GM12872 (cell line): ENCODE measurements around the gene STXBP5.

Source experiments
- TF ChIP-seq, protein P1 (sequence below): IDR thresholded peaks from 3 replicates; pipeline ENCODE4 v1.5.1; 2011; ENCODE audit warnings: low read depth, mild to moderate bottlenecking, low read length, moderate library complexity; ENCODE audit not compliant: insufficient read depth

STXBP5 gene

DNA sequence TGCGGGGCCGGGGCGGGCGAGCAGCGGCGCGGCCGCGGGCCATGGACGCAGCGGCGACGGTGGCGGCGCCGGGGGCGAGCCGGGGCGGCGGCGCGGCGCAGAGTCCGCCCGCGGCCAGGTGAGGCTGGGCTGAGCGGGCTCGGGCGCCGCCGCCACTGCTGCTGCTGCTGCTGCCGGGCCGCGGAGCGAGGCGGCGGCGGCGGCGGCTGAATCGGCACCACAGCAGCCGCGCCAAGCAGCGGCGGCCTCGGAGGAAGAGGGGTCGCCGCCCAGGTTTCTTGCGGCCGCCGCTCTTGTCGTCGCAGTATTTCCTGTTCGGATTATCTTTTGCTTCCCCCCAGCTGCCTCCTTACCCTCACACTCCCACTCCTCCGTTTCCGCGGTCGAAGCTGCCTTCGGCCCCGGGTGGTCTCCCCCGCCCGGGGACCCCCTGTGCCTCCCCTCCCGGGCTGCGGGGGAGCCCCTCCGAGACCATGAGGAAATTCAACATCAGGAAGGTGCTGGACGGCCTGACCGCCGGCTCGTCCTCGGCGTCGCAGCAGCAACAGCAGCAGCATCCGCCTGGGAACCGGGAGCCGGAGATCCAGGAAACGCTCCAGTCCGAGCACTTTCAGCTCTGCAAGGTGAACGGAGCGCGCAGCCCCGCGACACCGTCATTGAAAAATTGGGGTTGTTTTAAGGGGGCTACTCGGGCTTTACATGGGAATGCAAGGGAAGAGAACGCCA lies at the start of gene STXBP5:
Gene STXBP5, plus strand, starts transcription at position 358 of the 726 bp plus-strand sequence. Its CDS starts 116 bp downstream, at position 474.
- TF ChIP-seq, protein P1, sequence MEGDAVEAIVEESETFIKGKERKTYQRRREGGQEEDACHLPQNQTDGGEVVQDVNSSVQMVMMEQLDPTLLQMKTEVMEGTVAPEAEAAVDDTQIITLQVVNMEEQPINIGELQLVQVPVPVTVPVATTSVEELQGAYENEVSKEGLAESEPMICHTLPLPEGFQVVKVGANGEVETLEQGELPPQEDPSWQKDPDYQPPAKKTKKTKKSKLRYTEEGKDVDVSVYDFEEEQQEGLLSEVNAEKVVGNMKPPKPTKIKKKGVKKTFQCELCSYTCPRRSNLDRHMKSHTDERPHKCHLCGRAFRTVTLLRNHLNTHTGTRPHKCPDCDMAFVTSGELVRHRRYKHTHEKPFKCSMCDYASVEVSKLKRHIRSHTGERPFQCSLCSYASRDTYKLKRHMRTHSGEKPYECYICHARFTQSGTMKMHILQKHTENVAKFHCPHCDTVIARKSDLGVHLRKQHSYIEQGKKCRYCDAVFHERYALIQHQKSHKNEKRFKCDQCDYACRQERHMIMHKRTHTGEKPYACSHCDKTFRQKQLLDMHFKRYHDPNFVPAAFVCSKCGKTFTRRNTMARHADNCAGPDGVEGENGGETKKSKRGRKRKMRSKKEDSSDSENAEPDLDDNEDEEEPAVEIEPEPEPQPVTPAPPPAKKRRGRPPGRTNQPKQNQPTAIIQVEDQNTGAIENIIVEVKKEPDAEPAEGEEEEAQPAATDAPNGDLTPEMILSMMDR = no peak

DNA sequence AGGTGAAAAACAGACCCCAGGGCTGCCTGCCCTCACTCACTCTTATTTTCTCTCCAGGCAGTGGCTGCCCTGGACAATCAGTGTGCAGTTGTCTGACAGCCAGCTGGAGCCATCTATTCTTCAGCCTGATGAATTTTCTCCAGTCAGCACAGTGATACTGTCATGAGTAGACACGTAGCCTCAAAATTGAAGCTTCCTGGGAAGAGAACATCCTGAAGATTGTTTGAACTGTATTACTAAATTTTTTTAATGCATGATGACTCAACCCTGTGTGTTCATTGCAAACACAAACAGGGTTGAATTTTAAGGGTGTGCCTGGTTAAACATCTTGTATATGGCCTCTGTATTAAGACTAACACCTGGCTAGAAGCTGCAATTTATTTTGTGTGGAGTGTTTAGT lies 49.8 kb upstream of the STXBP5 start:
- TF ChIP-seq, protein P1 = no peak

DNA sequence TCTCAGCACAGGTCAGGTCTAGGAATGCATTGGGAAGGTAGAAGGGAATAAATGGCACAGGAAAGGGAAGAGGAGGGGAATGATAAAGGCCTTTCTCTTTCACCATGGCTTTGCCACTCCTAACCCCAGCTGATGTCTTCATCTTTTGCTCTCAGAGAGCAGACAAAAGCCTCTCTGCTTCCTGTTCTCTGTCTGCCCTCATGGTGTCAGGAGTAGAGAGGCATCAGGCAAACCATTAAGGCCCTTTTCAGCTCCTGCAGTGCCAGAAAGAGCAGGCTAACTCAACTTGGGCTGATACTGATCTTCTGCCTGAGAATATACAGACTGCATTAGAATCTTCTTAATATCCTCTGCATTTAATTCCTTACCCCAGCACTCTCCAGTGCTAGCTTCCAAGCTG lies 48.0 kb upstream of the STXBP5 start:
- TF ChIP-seq, protein P1 = no peak

DNA sequence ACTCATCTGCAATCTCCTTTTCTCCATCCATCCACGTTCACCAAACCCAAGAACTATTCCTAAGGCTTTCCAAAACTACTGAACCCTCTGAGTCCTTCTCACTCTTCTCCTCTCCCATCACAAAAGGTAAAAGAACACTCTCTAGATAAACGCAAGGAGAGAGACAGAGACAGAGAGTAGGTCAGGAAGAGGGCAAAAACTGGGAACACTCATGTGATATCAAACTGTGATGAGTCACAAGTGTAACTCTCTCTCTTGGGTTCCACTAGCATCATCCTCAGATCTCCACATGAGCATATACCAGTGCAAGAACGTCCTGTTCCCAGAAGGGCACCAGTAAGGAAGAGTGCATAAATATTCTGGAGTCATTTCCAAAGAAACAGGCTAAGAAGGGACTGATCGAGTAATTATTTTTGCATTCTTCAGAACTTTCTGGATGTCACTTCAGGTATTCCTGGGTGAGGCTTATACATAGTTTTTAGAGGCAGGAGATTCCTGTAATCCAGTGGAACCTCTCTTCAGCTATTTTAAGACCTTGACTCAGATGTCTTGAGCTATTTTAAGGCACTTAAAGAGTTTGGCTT lies 47.3 kb upstream of the STXBP5 start:
- TF ChIP-seq, protein P1 = no peak

DNA sequence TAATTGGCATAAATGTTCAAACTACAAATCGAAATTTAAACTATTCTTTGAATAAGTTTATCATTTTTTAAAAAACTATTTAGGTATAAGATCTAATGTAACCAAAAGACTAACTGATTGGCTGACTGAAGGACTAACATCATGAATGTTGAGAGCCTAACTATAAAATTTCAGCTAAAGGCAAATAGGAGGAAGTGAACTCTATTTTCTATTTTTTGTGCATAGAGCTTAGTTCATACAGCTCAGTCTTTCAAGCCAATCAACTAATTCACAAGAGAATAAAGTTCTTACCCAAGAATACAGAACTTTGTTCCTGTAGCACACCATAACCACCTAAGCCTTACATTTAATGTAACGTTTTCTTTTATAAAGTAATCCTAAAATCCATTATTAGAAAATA lies 46.3 kb upstream of the STXBP5 start:
- TF ChIP-seq, protein P1 = no peak

DNA sequence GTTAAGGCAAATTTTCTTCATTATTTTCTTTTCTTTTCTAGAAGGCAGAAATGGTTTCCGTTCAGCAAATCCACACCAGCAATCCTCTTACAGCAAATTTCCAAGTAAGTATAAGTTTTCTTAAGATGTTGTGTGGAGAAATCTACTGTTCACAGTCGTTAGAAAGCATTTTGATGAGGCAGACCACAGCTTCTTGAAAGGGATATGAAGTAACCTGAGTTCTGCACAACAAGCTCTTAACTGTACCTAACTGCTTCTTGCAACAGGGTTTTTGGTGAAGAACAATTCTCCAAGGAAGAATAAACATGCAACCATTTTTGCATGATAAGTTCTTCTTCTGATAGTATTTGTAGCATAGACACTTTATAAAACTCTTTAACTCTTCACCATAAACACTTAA lies 45.3 kb upstream of the STXBP5 start:
- TF ChIP-seq, protein P1 = no peak

DNA sequence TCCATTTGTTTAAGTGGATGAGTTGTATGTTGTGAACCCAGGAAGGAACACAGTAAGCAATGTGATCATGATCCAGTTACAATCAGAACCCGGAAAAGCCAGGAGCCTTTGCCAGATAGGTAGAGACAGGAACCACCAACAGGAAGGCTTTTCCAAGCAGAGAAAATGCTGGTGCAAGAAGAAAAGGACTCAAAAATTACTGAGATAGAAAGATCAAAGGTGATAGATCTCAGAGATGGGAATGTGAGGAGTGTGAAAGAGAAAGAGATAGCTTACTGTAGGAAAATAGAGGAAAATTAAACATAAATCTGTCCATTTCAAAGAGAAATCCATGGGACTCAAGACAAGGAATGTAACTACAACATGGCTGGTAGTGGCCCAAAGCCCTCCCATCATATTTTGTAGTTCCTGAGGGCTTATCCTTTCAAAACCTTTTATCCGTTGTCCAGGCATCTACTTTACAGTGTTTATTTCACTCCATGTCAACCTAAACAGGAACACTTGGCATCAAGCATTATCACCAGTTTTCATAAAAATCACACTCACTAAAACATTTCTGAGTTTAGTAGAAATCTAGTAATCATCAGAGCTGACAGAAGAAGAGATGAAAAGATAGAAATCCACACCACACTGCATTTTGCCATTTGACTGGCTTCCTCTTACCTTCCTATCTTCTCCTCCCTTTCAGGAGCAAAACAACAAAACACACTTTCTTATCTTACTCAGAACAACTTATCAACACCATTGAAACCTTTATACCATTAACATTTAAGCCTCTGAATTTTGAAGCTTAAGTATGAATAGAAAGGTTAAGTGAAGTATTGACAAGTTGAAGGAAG lies 44.5 kb upstream of the STXBP5 start:
- TF ChIP-seq, protein P1 = no peak
